Endothelial cell of umbilical vein (primary cell): Measurements from ENCODE around the gene STPG4. TPM values are rescaled to one million over a fixed set of nuclear protein-coding genes. Genes with fewer than 3 reads are reported as not detected.
A peak's percentile ranks its signal among the peaks of the same experiment; 100 is the strongest.

Source experiments
- BruUV-seq: library from RNA; stranded (reverse); fragments of 400-500 nt; replicated peaks from 2 replicates; lab custom pipeline; 2021; lab: Mats Ljungman, UMichigan
- CTCF ChIA-PET: fragments of 300-600, 350-600 bp; sonication (Branson Sonifier 250); formaldehyde crosslinking; loops from one replicate; lab custom pipeline; 2021; ENCODE audit warnings: antibody characterized with exemption, inconsistent platforms; lab: Charles Lee
- POLR2A ChIA-PET: fragments of 300-600, 350-600 bp; sonication (Branson Sonifier 250); formaldehyde crosslinking; loops from one replicate; lab custom pipeline; 2021; ENCODE audit warnings: antibody characterized with exemption, inconsistent platforms; lab: Charles Lee
- DNase-seq: peaks from one replicate; pipeline ENCODE4 v3.0.0-alpha.2; 2011; ENCODE audit warnings: low read depth, low spot score
- FAIRE-seq: peaks from 2 replicates; lab custom pipeline; 2011; peaks lifted over from hg19 to GRCh38; lab: Jason Lieb, UNC
- H2AFZ ChIP-seq: 2 replicates; pipeline ENCODE4 v1.6.0; 2012; ENCODE audit warnings: low read depth, low read length, control low read depth, inconsistent platforms
- H3K27ac ChIP-seq: 2 replicates; pipeline ENCODE4 v1.5.1; 2011; ENCODE audit warnings: low read depth, mild to moderate bottlenecking, control low read depth, low read length, moderate library complexity; ENCODE audit not compliant: insufficient read depth
- H3K27me3 ChIP-seq, 2 experiments: 2 replicates each; pipeline versions ENCODE4 v1.6.0 to v1.6.1; 2011; ENCODE audit warnings: low read length in 2 of 2, mixed read lengths in 1 of 2; ENCODE audit not compliant: control insufficient read depth in 2 of 2, insufficient read depth in 2 of 2
- H3K36me3 ChIP-seq, 2 experiments: 2 replicates in 1 of 2; 3 replicates in 1 of 2; pipeline ENCODE4 v1.5.1; 2011; ENCODE audit warnings: low read length in 2 of 2, mild to moderate bottlenecking in 1 of 2, moderate library complexity in 1 of 2; ENCODE audit not compliant: control insufficient read depth in 2 of 2, insufficient read depth in 2 of 2; ENCODE audit errors: extremely low read depth in 1 of 2
- H3K4me1 ChIP-seq: 3 replicates; pipeline ENCODE4 v1.5.1; 2011; ENCODE audit warnings: mild to moderate bottlenecking, low read length; ENCODE audit not compliant: control insufficient read depth, insufficient read depth; ENCODE audit errors: extremely low read depth
- H3K4me2 ChIP-seq: 2 replicates; pipeline ENCODE4 v1.6.1; 2011; ENCODE audit warnings: low read length, control low read depth, mixed read lengths; ENCODE audit not compliant: insufficient read depth
- H3K4me3 ChIP-seq, 3 experiments: fragments of 200-600 bp in 1 of 3; sonication (generic), shearing (Covaris generic) in 1 of 3; replicated peaks in 1 of 3; 2 replicates each; pipeline ENCODE4 v1.5.1; 2011 to 2016; ENCODE audit warnings: control low read depth in 3 of 3, low read length in 3 of 3, mild to moderate bottlenecking in 2 of 3, inconsistent platforms in 1 of 3, low read depth in 1 of 3, moderate library complexity in 1 of 3; ENCODE audit not compliant: insufficient read depth in 1 of 3
- H3K79me2 ChIP-seq: 2 replicates; pipeline ENCODE4 v1.6.0; 2012; ENCODE audit warnings: low read length, inconsistent platforms; ENCODE audit not compliant: control insufficient read depth, insufficient read depth
- H3K9ac ChIP-seq: replicated peaks from 2 replicates; pipeline ENCODE3; 2011; ENCODE audit warnings: low read length, control low read depth; ENCODE audit not compliant: insufficient read depth; ENCODE audit errors: extremely low read depth
- H3K9me1 ChIP-seq: replicated peaks from 3 replicates; pipeline ENCODE4 v1.6.0; 2011; ENCODE audit warnings: mild to moderate bottlenecking, low read length; ENCODE audit not compliant: control insufficient read depth, insufficient read depth; ENCODE audit errors: extremely low read depth
- H3K9me3 ChIP-seq: replicated peaks from 2 replicates; pipeline ENCODE4 v1.5.1; 2012; ENCODE audit warnings: low read length, inconsistent platforms; ENCODE audit not compliant: control insufficient read depth, insufficient read depth
- H4K20me1 ChIP-seq: replicated peaks from 2 replicates; pipeline ENCODE3; 2011; ENCODE audit warnings: mild to moderate bottlenecking, low read length; ENCODE audit not compliant: control insufficient read depth, insufficient read depth; ENCODE audit errors: extremely low read depth
- CTCF ChIP-seq, 2 donors: IDR thresholded peaks; 1 replicate in 1 of 2; 2 replicates in 1 of 2; pipeline ENCODE4 v1.5.1; 2011; ENCODE audit warnings: low read length in 2 of 2, mild to moderate bottlenecking in 2 of 2, moderate library complexity in 2 of 2, control low read depth in 1 of 2, inconsistent platforms in 1 of 2, low read depth in 1 of 2; ENCODE audit not compliant: insufficient read depth in 1 of 2; ENCODE audit errors: extremely low read depth in 1 of 2
- EZH2 ChIP-seq: IDR thresholded peaks from 2 replicates; pipeline ENCODE4 v1.6.1; 2012; ENCODE audit warnings: borderline replicate concordance, low read depth, mild to moderate bottlenecking, moderate library complexity, low read length, inconsistent platforms; ENCODE audit not compliant: severe bottlenecking
- FOS ChIP-seq: IDR thresholded peaks from 2 replicates; pipeline ENCODE4 v1.6.1; 2011; ENCODE audit warnings: mild to moderate bottlenecking, low read length, moderate library complexity, borderline replicate concordance; ENCODE audit not compliant: insufficient read depth
- GATA2 ChIP-seq: IDR thresholded peaks from 2 replicates; pipeline ENCODE4 v1.7.0; 2011; ENCODE audit warnings: low read depth, mild to moderate bottlenecking, moderate library complexity, mixed read lengths, low read length; ENCODE audit not compliant: insufficient read length, insufficient read depth
- JUN ChIP-seq: IDR thresholded peaks from 2 replicates; pipeline ENCODE4 v1.6.1; 2011; ENCODE audit warnings: borderline replicate concordance, low read depth; ENCODE audit not compliant: insufficient read length, insufficient read depth
- MAX ChIP-seq: IDR thresholded peaks from 2 replicates; pipeline ENCODE4 v1.6.1; 2011; ENCODE audit not compliant: insufficient read depth, insufficient read length
- MYC ChIP-seq: IDR thresholded peaks from one replicate; pipeline ENCODE4 v1.6.1; 2011; ENCODE audit warnings: mild to moderate bottlenecking, low read depth, low read length
- POLR2A ChIP-seq: IDR thresholded peaks from 2 replicates; pipeline ENCODE4 v1.6.1; 2012; ENCODE audit warnings: low read depth, mild to moderate bottlenecking, control low read depth, low read length
- POLR2AphosphoS5 ChIP-seq: IDR thresholded peaks from 2 replicates; pipeline ENCODE4 v1.6.1; 2012; ENCODE audit warnings: low read depth, mild to moderate bottlenecking, control low read depth, low read length, moderate library complexity; ENCODE audit not compliant: insufficient read depth
- dilution Hi-C: fragments of 300-500 bp; cut with MboI; formaldehyde crosslinking; loops from one replicate; pipeline ENCODE4 v1.15.0; 2019; ENCODE audit warnings: low sequenced_read_pairs; ENCODE audit not compliant: extremely low pct_ligation_motif_present
- intact Hi-C: fragments of 100-400 bp; cut with micrococcal nuclease; formaldehyde crosslinking; loops from one replicate; pipeline ENCODE4 v1.10.0; 2022
- polyA plus RNA-seq, 4 experiments: library from polyadenylated mRNA; depleted of rRNA in 3 of 4; stranded (reverse) in 3 of 4; unstranded in 1 of 4; fragments of >200 nt; gene quantifications; 2 replicates each; pipeline versions ENCODE4 v1.2.1 to v1.2.3, GENCODE V29; 2011 to 2012; ENCODE audit warnings: missing spikeins in 1 of 4
- total RNA-seq: library from RNA; stranded (reverse); gene quantifications from 2 replicates; pipeline ENCODE4 v1.2.3, GENCODE V29; 2021

STPG4 gene
- total and polyA plus RNA-seq, 2 donors (not counting 3 experiments of a cell fraction or from before 2014, with no cell fraction given) = 0.53 TPM; not detected in 1

- Histone ChIP-seq H3K4me3 (no peak overlapping the region), H4K20me1 (peaks cover 9% of the 10 kb centered on the region), H3K9me1 (no peaks in the 10 kb centered on the region), H3K9me3 (no peaks in the 10 kb centered on the region), H3K36me3 (peaks cover 18 to 33% of the 10 kb centered on the region in 2 experiments), H2AFZ (no peak overlapping the region), H3K9ac (no peak overlapping the region), H3K4me1 (no peaks in the 10 kb centered on the region), H3K27me3 (no peaks in the 10 kb centered on the region), H3K27ac (no peak overlapping the region), H3K4me2 (no peak overlapping the region), H3K79me2 (peaks cover 28% of the 10 kb centered on the region)
- BruUV-seq = no TSS peak
- dilution Hi-C loops = no loop called here
- FAIRE-seq (no peak), DNase-seq (no peak)
- peak; percentile 11 for TF ChIP-seq POLR2AphosphoS5
- TF ChIP-seq POLR2A = peak; percentile 8
- TF ChIP-seq EZH2 = no peak
- intact Hi-C loops = no loop called here
- ChIA-PET CTCF (interaction anchor here (0.7 to 1.5 kb wide), 3 partner anchors 11 to 154 kb away, joined by 3 to 4 read pairs (median 3); no protein-coding TSS in a partner anchor), POLR2A (no interaction called here)
Measured at GRCh38 chr2:47159627-47160026, 4.5 kb upstream of the STPG4 start.

DNA sequence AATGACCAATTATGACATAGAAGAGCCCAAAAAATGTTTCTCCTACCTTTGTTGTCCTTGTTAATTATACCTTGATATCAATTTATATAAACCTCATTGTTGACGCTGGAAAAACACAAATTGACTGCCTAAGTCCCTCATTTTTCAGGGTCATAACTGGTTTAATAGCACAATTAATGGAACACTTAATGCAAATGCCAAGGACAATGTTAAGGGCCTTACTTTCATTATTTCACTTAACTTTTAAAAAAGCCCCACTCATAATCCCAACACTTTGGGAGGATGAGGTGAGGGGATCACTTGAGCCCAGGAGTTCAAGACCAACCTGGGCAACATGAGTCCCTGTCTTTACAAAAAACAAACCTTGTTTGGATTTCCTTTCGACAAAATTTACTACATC is 3.5 kb upstream of the STPG4 start:
- no peak overlapping the region for H3K9ac ChIP-seq
- H3K27ac ChIP-seq = no peak overlapping the region
- DNase-seq = no peak
- no peak overlapping the region for H2AFZ ChIP-seq
- ChIA-PET POLR2A (interaction anchor here (0.6 kb wide), 1 partner anchor 107 kb away, joined by 3 read pairs; no protein-coding TSS in a partner anchor), CTCF (interaction anchor here (0.7 to 1.5 kb wide), 3 partner anchors 12 to 155 kb away, joined by 3 to 4 read pairs (median 3); no protein-coding TSS in a partner anchor)
- H3K27me3 ChIP-seq = no peaks in the 10 kb centered on the region
- peaks cover 20% of the 10 kb centered on the region for H3K79me2 ChIP-seq
- peaks cover 7% of the 10 kb centered on the region for H4K20me1 ChIP-seq
- no peak for TF ChIP-seq MYC
- no peak for TF ChIP-seq MAX
- no peak for TF ChIP-seq FOS
- no peak for TF ChIP-seq GATA2
- TF ChIP-seq JUN = no peak
- peak; percentile 57 for TF ChIP-seq POLR2A
- TF ChIP-seq CTCF (IDR thresholded peaks at IDR 0.05; ENCODE audit: extremely low read depth in 1 of 2, insufficient read depth in 1 of 2, low read depth in 1 of 2, low read length in 2 of 2) = no peak
- peak; percentile 7 for TF ChIP-seq POLR2AphosphoS5
- TF ChIP-seq EZH2 = no peak
- intact Hi-C loops (no loop called here), dilution Hi-C loops (no loop called here)
- H3K4me3 ChIP-seq = no peak overlapping the region
- no peaks in the 10 kb centered on the region for H3K9me1 ChIP-seq
- H3K9me3 ChIP-seq = no peaks in the 10 kb centered on the region
- H3K4me1 ChIP-seq = no peaks in the 10 kb centered on the region
- FAIRE-seq = no peak
- peaks cover 18 to 33% of the 10 kb centered on the region in 2 experiments for H3K36me3 ChIP-seq
- no peak overlapping the region for H3K4me2 ChIP-seq
- BruUV-seq = no TSS peak
